IMR-90 (cell line): ENCODE measurements around the gene SCTR. TPM values are rescaled to one million over a fixed set of nuclear protein-coding genes. Genes with fewer than 3 reads are reported as not detected.

ENCODE experiments used
- ATAC-seq: fragments of 200-7000 bp; cut with Tn5 transposase; 2 replicates; pipeline ENCODE4 v1.9.1; 2020; ENCODE audit warnings: low read depth, mild to moderate bottlenecking, moderate library complexity
- BruUV-seq: library from RNA; stranded (reverse); fragments of 400-500 nt; replicated peaks from 2 replicates; lab custom pipeline; 2021; lab: Mats Ljungman, UMichigan
- CTCF ChIA-PET: fragments of 300-600 bp; formaldehyde crosslinking; extraction: SDS; loops from one replicate; lab custom pipeline; 2021; ENCODE audit warnings: antibody characterized with exemption; lab: Yijun Ruan, JAX
- POLR2A ChIA-PET: fragments of 300-600 bp; sonication (Branson Sonifier 250); formaldehyde crosslinking; loops from one replicate; lab custom pipeline; 2022; ENCODE audit warnings: antibody characterized with exemption; ENCODE audit not compliant: unreplicated experiment; lab: Charles Lee
- DNase-seq: peaks from one replicate; pipeline ENCODE4 v3.0.0; 2013
- H2AFZ ChIP-seq: replicated peaks from 2 replicates; pipeline ENCODE3; 2013; ENCODE audit warnings: low read length, mild to moderate bottlenecking; ENCODE audit not compliant: poor library complexity
- H2AK5ac ChIP-seq: 2 replicates; pipeline ENCODE4 v1.6.1; 2013; ENCODE audit warnings: low read depth, low read length, inconsistent platforms
- H2AK9ac ChIP-seq: replicated peaks from 2 replicates; pipeline ENCODE3; 2013; ENCODE audit warnings: mild to moderate bottlenecking, low read depth, low read length, moderate library complexity; ENCODE audit not compliant: poor library complexity
- H2BK120ac ChIP-seq: 2 replicates; pipeline ENCODE4 v1.6.1; 2013; ENCODE audit warnings: low read depth, low read length, inconsistent platforms
- H2BK15ac ChIP-seq: 3 replicates; pipeline ENCODE4 v1.6.1; 2013; ENCODE audit warnings: low read depth, low read length, inconsistent platforms
- H2BK20ac ChIP-seq: 2 replicates; pipeline ENCODE4 v1.6.1; 2013; ENCODE audit warnings: low read depth, mild to moderate bottlenecking, inconsistent platforms, low read length, moderate library complexity
- H2BK5ac ChIP-seq: 2 replicates; pipeline ENCODE4 v1.6.1; 2013; ENCODE audit warnings: mild to moderate bottlenecking, low read depth, low read length, inconsistent platforms; ENCODE audit not compliant: poor library complexity, severe bottlenecking
- H3K14ac ChIP-seq: replicated peaks from 2 replicates; pipeline ENCODE4 v1.6.1; 2013; ENCODE audit warnings: low read depth, low read length, inconsistent platforms
- H3K18ac ChIP-seq: 2 replicates; pipeline ENCODE4 v1.6.1; 2013; ENCODE audit warnings: low read depth, low read length, control low read depth
- H3K23ac ChIP-seq: 2 replicates; pipeline ENCODE4 v1.6.1; 2013; ENCODE audit warnings: low read depth, low read length, inconsistent platforms
- H3K27ac ChIP-seq: 2 replicates; pipeline ENCODE4 v1.5.1; 2013; ENCODE audit warnings: mild to moderate bottlenecking, control low read depth, low read length; ENCODE audit not compliant: insufficient read depth
- H3K27me3 ChIP-seq: 2 replicates; pipeline ENCODE4 v1.6.1; 2013; ENCODE audit warnings: low read length; ENCODE audit not compliant: control insufficient read depth, insufficient read depth
- H3K36me3 ChIP-seq: 2 replicates; pipeline ENCODE4 v1.6.1; 2013; ENCODE audit warnings: low read length, mixed read lengths; ENCODE audit not compliant: control insufficient read depth, insufficient read depth
- H3K4ac ChIP-seq: 2 replicates; pipeline ENCODE4 v1.6.1; 2013; ENCODE audit warnings: low read depth, low read length, inconsistent platforms
- H3K4me1 ChIP-seq: 2 replicates; pipeline ENCODE4 v1.6.1; 2013; ENCODE audit warnings: low read length, mixed read lengths; ENCODE audit not compliant: control insufficient read depth, insufficient read depth
- H3K4me2 ChIP-seq: 2 replicates; pipeline ENCODE4 v1.6.1; 2013; ENCODE audit warnings: low read depth, mild to moderate bottlenecking, control low read depth, low read length, moderate library complexity
- H3K4me3 ChIP-seq: 2 replicates; pipeline ENCODE4 v1.5.1; 2013; ENCODE audit warnings: low read depth, mild to moderate bottlenecking, control low read depth, low read length, moderate library complexity; ENCODE audit not compliant: insufficient read depth
- H3K56ac ChIP-seq: 2 replicates; pipeline ENCODE4 v1.6.1; 2013; ENCODE audit warnings: low read length, inconsistent platforms; ENCODE audit not compliant: insufficient read depth; ENCODE audit errors: extremely low read depth
- H3K79me1 ChIP-seq, 2 experiments: 2 replicates each; pipeline ENCODE4 v1.6.1; 2013; ENCODE audit warnings: low read length in 2 of 2, inconsistent platforms in 1 of 2, low read depth in 1 of 2
- H3K9ac ChIP-seq: 2 replicates; pipeline ENCODE4 v1.6.1; 2013; ENCODE audit warnings: low read depth, low read length, control low read depth
- H3K9me1 ChIP-seq: 2 replicates; pipeline ENCODE4 v1.6.1; 2013; ENCODE audit warnings: low read length, inconsistent platforms; ENCODE audit not compliant: insufficient read depth
- H3K9me3 ChIP-seq: 2 replicates; pipeline ENCODE4 v1.6.1; 2013; ENCODE audit warnings: low read length; ENCODE audit not compliant: control insufficient read depth, insufficient read depth
- H4K20me1 ChIP-seq: 2 replicates; pipeline ENCODE4 v1.6.1; 2013; ENCODE audit warnings: low read length, inconsistent platforms; ENCODE audit not compliant: insufficient read depth
- H4K5ac ChIP-seq: 2 replicates; pipeline ENCODE4 v1.6.1; 2013; ENCODE audit warnings: mild to moderate bottlenecking, low read depth, low read length, control low read depth
- H4K8ac ChIP-seq, 2 experiments: 2 replicates each; pipeline ENCODE4 v1.6.1; 2013; ENCODE audit warnings: low read depth in 2 of 2, low read length in 2 of 2, control low read depth in 1 of 2, inconsistent platforms in 1 of 2
- H4K91ac ChIP-seq: 2 replicates; pipeline ENCODE4 v1.6.1; 2013; ENCODE audit warnings: low read depth, low read length, inconsistent platforms; ENCODE audit not compliant: insufficient read depth
- BHLHE40 ChIP-seq: fragments of 150-350 bp; IDR thresholded peaks from 2 replicates; pipeline ENCODE4 v1.6.1; 2016; ENCODE audit warnings: mild to moderate bottlenecking, low read depth, low read length
- CHD1 ChIP-seq: IDR thresholded peaks from 2 replicates; pipeline ENCODE4 v1.6.1; 2012; ENCODE audit warnings: low read depth, low read length, improper control_type of control experiment
- CTCF ChIP-seq: conservative IDR thresholded peaks from 2 replicates; pipeline ENCODE4 v1.5.1; 2012; ENCODE audit warnings: mild to moderate bottlenecking, low read depth, low read length, improper control_type of control experiment
- ELK1 ChIP-seq: fragments of 150-350 bp; IDR thresholded peaks from 2 replicates; pipeline ENCODE4 v1.6.1; 2016; ENCODE audit warnings: low read depth, mild to moderate bottlenecking, low read length, moderate library complexity, borderline replicate concordance
- FOS ChIP-seq: fragments of 150-350 bp; IDR thresholded peaks from 2 replicates; pipeline ENCODE4 v1.6.1; 2016; ENCODE audit warnings: low read depth, low read length
- MAFK ChIP-seq: IDR thresholded peaks from 2 replicates; pipeline ENCODE4 v1.6.1; 2012; ENCODE audit warnings: low read depth, low read length, improper control_type of control experiment
- MAZ ChIP-seq: IDR thresholded peaks from 2 replicates; pipeline ENCODE4 v1.6.1; 2012; ENCODE audit warnings: low read depth, mild to moderate bottlenecking, low read length, improper control_type of control experiment, moderate library complexity, borderline replicate concordance
- MXI1 ChIP-seq: IDR thresholded peaks from 2 replicates; pipeline ENCODE4 v1.6.1; 2012; ENCODE audit warnings: low read depth, mild to moderate bottlenecking, low read length, moderate library complexity, borderline replicate concordance
- NFE2L2 ChIP-seq: fragments of 150-350 bp; IDR thresholded peaks from 2 replicates; pipeline ENCODE4 v1.6.1; 2016; ENCODE audit warnings: low read depth, mild to moderate bottlenecking, low read length
- POLR2A ChIP-seq: IDR thresholded peaks from 2 replicates; pipeline ENCODE4 v1.6.1; 2012; ENCODE audit warnings: mild to moderate bottlenecking, low read depth, low read length
- RAD21 ChIP-seq: IDR thresholded peaks from 2 replicates; pipeline ENCODE4 v1.6.1; 2012; ENCODE audit warnings: low read length, improper control_type of control experiment
- RFX5 ChIP-seq: IDR thresholded peaks from 2 replicates; pipeline ENCODE4 v1.8.0; 2012; ENCODE audit warnings: low read depth, mild to moderate bottlenecking, low read length, moderate library complexity
- SMC3 ChIP-seq: fragments of 150-350 bp; IDR thresholded peaks from 2 replicates; pipeline ENCODE4 v1.6.1; 2016; ENCODE audit warnings: low read depth, mild to moderate bottlenecking, antibody characterized with exemption, low read length, moderate library complexity
- USF2 ChIP-seq: fragments of 150-350 bp; IDR thresholded peaks from 2 replicates; pipeline ENCODE4 v1.6.1; 2017; ENCODE audit warnings: mild to moderate bottlenecking, antibody characterized with exemption, low read length, low read depth
- WGBS, 2 experiments: methylation state at CpG; one replicate each; pipeline versions ENCODE4 v1.1.5 to v1.1.7; 2013; ENCODE audit warnings: missing lambda C conversion rate in 2 of 2; ENCODE audit not compliant: insufficient read length in 1 of 2; ENCODE audit errors: extremely low coverage in 2 of 2; 5-methylcytosine and 5-hydroxymethylcytosine counted together
- dilution Hi-C: fragments of 300-500 bp; cut with HindIII; formaldehyde crosslinking; loops from one replicate; pipeline ENCODE4 v1.14.3; 2018; ENCODE audit warnings: low sequenced_read_pairs; ENCODE audit not compliant: unreplicated experiment
- in situ Hi-C: fragments of 300-500 bp; cut with MboI; formaldehyde crosslinking; loops from 3 replicates; pipeline ENCODE4 v1.14.3; 2019; ENCODE audit warnings: low sequenced_read_pairs, inconsistent platforms, mixed read lengths
- intact Hi-C: fragments of 100-400 bp; cut with micrococcal nuclease; formaldehyde crosslinking; loops from 2 replicates; pipeline ENCODE4 v1.10.0; 2022
- polyA plus RNA-seq, 3 experiments: library from polyadenylated mRNA; depleted of rRNA; stranded (reverse); fragments of >200 nt; gene quantifications; 2 replicates each; pipeline ENCODE4 v1.2.3, GENCODE V29; 2012; ENCODE audit warnings: low replicate concordance in 1 of 3
- total RNA-seq: library from RNA; depleted of rRNA; stranded (reverse); fragments of >200 nt; gene quantifications from 2 replicates; pipeline ENCODE4 v1.2.3, GENCODE V29; 2012

Gene SCTR
- total and polyA plus RNA-seq, 2 of the 4 experiments (the other 2 are of a cell fraction) = not detected

DNA sequence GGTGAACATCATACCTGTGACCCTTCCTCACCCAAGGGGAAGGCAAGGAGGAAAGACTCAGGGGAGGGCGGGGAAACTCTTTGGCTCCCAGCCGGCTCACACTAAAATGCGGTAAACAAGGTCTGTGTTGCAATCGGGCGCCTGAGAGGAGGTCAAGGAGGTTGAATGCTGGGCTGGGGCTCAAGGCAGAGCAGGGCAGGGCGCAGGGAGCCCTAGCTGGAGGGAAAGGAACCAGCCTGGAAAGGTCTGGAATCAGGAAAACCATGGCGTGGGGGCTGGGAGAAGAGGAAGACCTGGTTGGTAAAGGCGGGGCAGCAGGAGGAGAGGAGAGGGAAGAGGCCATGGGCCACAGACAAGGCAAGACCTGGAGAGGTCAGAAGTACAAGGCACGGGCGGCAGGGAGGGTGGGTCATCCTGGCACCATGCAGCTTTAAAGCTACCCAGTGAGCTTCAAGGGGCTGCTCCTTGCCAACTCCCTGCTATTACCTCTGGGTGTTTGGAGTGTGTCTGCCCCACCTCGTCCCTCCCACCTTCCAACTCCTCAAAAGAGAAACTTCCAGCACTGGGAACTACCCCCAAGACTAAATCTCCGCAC lies 97.4 kb downstream of the SCTR start:
- Histone ChIP-seq H4K20me1 (no peaks in the 10 kb centered on the region), H3K14ac (no peak overlapping the region), H3K4me3 (no peak overlapping the region), H3K27me3 (peaks cover 51% of the 10 kb centered on the region), H3K4ac (no peak overlapping the region), H3K18ac (no peak overlapping the region), H4K91ac (no peak overlapping the region), H3K4me1 (no peaks in the 10 kb centered on the region), H4K5ac (no peak overlapping the region), H3K79me1 (no peaks in the 10 kb centered on the region), H2BK120ac (no peak overlapping the region), H4K8ac (no peak overlapping the region), H3K36me3 (no peaks in the 10 kb centered on the region), H2BK15ac (no peak overlapping the region), H2AK9ac (no peak overlapping the region), H2AFZ (no peak overlapping the region), H3K9ac (no peak overlapping the region), H2BK5ac (no peak overlapping the region), H3K27ac (no peak overlapping the region), H2AK5ac (no peak overlapping the region), H3K9me3 (no peaks in the 10 kb centered on the region), H2BK20ac (no peak overlapping the region), H3K9me1 (no peaks in the 10 kb centered on the region), H3K4me2 (no peak overlapping the region; the same call in 1 of the 2 replicates), H3K23ac (no peak overlapping the region), H3K56ac (no peak overlapping the region)
- intact Hi-C loops = no loop called here
- 0% methylated on average over 1 of the region's 12 CpGs; no CpG with 5 or more reads in 1 of the 2 experiments for WGBS, 2 experiments
- POLR2A ChIA-PET = no interaction called here
- DNase-seq = no peak
- in situ Hi-C loops = no loop called here
- TF ChIP-seq FOS (no peak), ELK1 (no peak), RFX5 (no peak), MAFK (no peak), BHLHE40 (no peak), MXI1 (no peak), USF2 (no peak), SMC3 (no peak), RAD21 (no peak), POLR2A (no peak), NFE2L2 (no peak), CTCF (no peak), CHD1 (no peak), MAZ (no peak)
- dilution Hi-C loops = no loop called here
- CTCF ChIA-PET = no interaction called here
- no TSS peak for BruUV-seq
- no peak for ATAC-seq
